ENCODE measurements around the gene CETN3. TPM values are rescaled to one million over a fixed set of nuclear protein-coding genes. Genes with fewer than 3 reads are reported as not detected.
"Not testable (repeated sequence)": the region's sequence is repeated elsewhere in the genome, so short reads cannot be mapped to it uniquely, and the experiment has no call there.

The CETN3 gene
- total RNA-seq, 1 experiment from 2014 or later: 42.8 TPM

DNA sequence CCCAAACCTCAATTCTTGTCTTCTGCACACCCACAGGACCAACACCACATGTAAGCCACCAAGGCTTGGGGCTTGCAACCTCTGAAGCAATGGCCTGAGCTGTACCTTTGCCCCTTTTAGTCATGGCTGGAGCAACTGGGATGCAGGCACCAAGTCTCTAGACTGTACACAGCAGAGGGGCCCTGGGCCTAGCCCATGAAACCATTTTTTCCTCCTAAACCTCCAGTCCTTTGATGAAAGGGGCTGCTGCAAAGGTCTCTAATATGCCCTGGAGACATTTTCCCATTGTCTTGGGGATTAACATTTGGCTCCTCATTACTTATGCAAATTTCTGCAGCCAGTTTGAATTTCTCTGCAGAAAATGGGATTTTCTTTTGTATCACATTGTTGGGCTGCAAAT is 38.3 kb downstream of the CETN3 start:
- ATAC-seq; H3K79me2 ChIP-seq (ENCODE audit: insufficient read depth, low read length); H2AFZ ChIP-seq (ENCODE audit: low read depth, low read length, poor library complexity, severe bottlenecking); H3K27ac ChIP-seq (ENCODE audit: low read depth, low read length); intact Hi-C loops (cut with micrococcal nuclease); H3K9ac ChIP-seq (ENCODE audit: low read length); H3K9me2 ChIP-seq (ENCODE audit: insufficient read depth); H4K20me1 ChIP-seq (ENCODE audit: insufficient read depth); H3K9me3 ChIP-seq (ENCODE audit: control insufficient read depth in 1 of 2, insufficient read depth in 1 of 2, low read depth in 1 of 2, low read length in 2 of 2); H3K4me2 ChIP-seq (ENCODE audit: low read length); DNase-seq (ENCODE audit: low read depth, low spot score); H3K4me3 ChIP-seq (replicated peaks in 1 of 2; ENCODE audit: low read depth in 1 of 2, low read length in 2 of 2); H3K27me3 ChIP-seq (ENCODE audit: insufficient read depth, low read length); BruUV-seq (replicated peaks); RAD21 ChIA-PET (ENCODE audit: low non-redundant PET in 1 of 2, low total read pairs in 2 of 2, uncharacterized antibody in 2 of 2, unreplicated experiment in 2 of 2); H3K4me1 ChIP-seq (ENCODE audit: control insufficient read depth in 1 of 2, insufficient read depth in 2 of 2, low read length in 2 of 2); CTCF ChIA-PET; H3K36me3 ChIP-seq (ENCODE audit: control insufficient read depth in 1 of 2, insufficient read depth in 2 of 2, low read length in 2 of 2); POLR2A ChIA-PET: not testable (repeated sequence)

- H3K4me1 ChIP-seq (ENCODE audit: control insufficient read depth in 1 of 2, insufficient read depth in 2 of 2, low read length in 2 of 2): no peaks in the 10 kb centered on the region
- H3K27ac ChIP-seq (ENCODE audit: low read depth, low read length): no peak overlapping the region
- no peaks in the 10 kb centered on the region for H3K79me2 ChIP-seq (ENCODE audit: insufficient read depth, low read length)
- DNase-seq (ENCODE audit: low read depth, low spot score) (no peak), ATAC-seq (no peak)
- BruUV-seq (replicated peaks): no TSS peak
- H3K4me3 ChIP-seq (replicated peaks in 1 of 2; ENCODE audit: low read depth in 1 of 2, low read length in 2 of 2): no peak overlapping the region
- H4K20me1 ChIP-seq (ENCODE audit: insufficient read depth): no peaks in the 10 kb centered on the region
- CTCF ChIA-PET: interaction anchor here (1.0 kb wide), 1 partner anchor 17 kb away, joined by 3 read pairs; no protein-coding TSS in a partner anchor
- intact Hi-C loops (cut with micrococcal nuclease): no loop called here
- no peaks in the 10 kb centered on the region for H3K9me3 ChIP-seq (ENCODE audit: control insufficient read depth in 1 of 2, insufficient read depth in 1 of 2, low read depth in 1 of 2, low read length in 2 of 2)
- H3K36me3 ChIP-seq (ENCODE audit: control insufficient read depth in 1 of 2, insufficient read depth in 2 of 2, low read length in 2 of 2): no peaks in the 10 kb centered on the region
- no peaks in the 10 kb centered on the region for H3K9me2 ChIP-seq (ENCODE audit: insufficient read depth)
- no peaks in the 10 kb centered on the region for H3K27me3 ChIP-seq (ENCODE audit: insufficient read depth, low read length)
- POLR2A ChIA-PET: no interaction called here
- H2AFZ ChIP-seq (ENCODE audit: low read depth, low read length, poor library complexity, severe bottlenecking): no peak overlapping the region
- RAD21 ChIA-PET (ENCODE audit: low non-redundant PET in 1 of 2, low total read pairs in 2 of 2, uncharacterized antibody in 2 of 2, unreplicated experiment in 2 of 2): no interaction called here
- H3K4me2 ChIP-seq (ENCODE audit: low read length): no peak overlapping the region
- no peak overlapping the region for H3K9ac ChIP-seq (ENCODE audit: low read length)
- TF ChIP-seq YY1 (IDR thresholded peaks at IDR 0.05; ENCODE audit: extremely low read depth, insufficient replicate concordance, low read depth, low read length) (no peak), ZNF274 (IDR thresholded peaks at IDR 0.05; ENCODE audit: low read depth, low read length) (no peak), POLR2AphosphoS5 (IDR thresholded peaks at IDR 0.05; ENCODE audit: low read depth, low read length) (no peak), POLR2A (IDR thresholded peaks at IDR 0.05; ENCODE audit: borderline replicate concordance, extremely low read depth, insufficient read depth, insufficient read length) (no peak), SIN3A (IDR thresholded peaks at IDR 0.05; ENCODE audit: low read depth) (no peak), EZH2phosphoT487 (IDR thresholded peaks at IDR 0.05; ENCODE audit: borderline replicate concordance) (no peak), RAD21 (IDR thresholded peaks at IDR 0.05; ENCODE audit: low read depth) (no peak), EZH2 (IDR thresholded peaks at IDR 0.05) (no peak), CBX3 (IDR thresholded peaks at IDR 0.05; ENCODE audit: low read depth) (no peak), CTCF (IDR thresholded peaks at IDR 0.05 in 2 of 3, conservative IDR thresholded peaks at IDR 0.05 in 1 of 3; ENCODE audit: borderline replicate concordance in 1 of 3, insufficient read depth in 1 of 3, low read depth in 2 of 3, low read length in 2 of 3) (no peak), FOSL1 (IDR thresholded peaks at IDR 0.05; ENCODE audit: low read depth) (no peak), EGR1 (IDR thresholded peaks at IDR 0.05; ENCODE audit: low read depth) (no peak), SP1 (IDR thresholded peaks at IDR 0.05; ENCODE audit: low read depth) (no peak), SRF (IDR thresholded peaks at IDR 0.05; ENCODE audit: low read depth) (no peak)
- TF ChIP-seq, protein P1, sequence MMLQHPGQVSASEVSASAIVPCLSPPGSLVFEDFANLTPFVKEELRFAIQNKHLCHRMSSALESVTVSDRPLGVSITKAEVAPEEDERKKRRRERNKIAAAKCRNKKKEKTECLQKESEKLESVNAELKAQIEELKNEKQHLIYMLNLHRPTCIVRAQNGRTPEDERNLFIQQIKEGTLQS (IDR thresholded peaks at IDR 0.05): no peak
- TF ChIP-seq, protein P2, sequence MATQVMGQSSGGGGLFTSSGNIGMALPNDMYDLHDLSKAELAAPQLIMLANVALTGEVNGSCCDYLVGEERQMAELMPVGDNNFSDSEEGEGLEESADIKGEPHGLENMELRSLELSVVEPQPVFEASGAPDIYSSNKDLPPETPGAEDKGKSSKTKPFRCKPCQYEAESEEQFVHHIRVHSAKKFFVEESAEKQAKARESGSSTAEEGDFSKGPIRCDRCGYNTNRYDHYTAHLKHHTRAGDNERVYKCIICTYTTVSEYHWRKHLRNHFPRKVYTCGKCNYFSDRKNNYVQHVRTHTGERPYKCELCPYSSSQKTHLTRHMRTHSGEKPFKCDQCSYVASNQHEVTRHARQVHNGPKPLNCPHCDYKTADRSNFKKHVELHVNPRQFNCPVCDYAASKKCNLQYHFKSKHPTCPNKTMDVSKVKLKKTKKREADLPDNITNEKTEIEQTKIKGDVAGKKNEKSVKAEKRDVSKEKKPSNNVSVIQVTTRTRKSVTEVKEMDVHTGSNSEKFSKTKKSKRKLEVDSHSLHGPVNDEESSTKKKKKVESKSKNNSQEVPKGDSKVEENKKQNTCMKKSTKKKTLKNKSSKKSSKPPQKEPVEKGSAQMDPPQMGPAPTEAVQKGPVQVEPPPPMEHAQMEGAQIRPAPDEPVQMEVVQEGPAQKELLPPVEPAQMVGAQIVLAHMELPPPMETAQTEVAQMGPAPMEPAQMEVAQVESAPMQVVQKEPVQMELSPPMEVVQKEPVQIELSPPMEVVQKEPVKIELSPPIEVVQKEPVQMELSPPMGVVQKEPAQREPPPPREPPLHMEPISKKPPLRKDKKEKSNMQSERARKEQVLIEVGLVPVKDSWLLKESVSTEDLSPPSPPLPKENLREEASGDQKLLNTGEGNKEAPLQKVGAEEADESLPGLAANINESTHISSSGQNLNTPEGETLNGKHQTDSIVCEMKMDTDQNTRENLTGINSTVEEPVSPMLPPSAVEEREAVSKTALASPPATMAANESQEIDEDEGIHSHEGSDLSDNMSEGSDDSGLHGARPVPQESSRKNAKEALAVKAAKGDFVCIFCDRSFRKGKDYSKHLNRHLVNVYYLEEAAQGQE (IDR thresholded peaks at IDR 0.05; ENCODE audit: low read depth): no peak
Measured at GRCh38 chr5:90368454-90369246, 40.9 kb downstream of the CETN3 start.
